ENCODE data around the gene EXOC6B. TPM values are rescaled to one million over a fixed set of nuclear protein-coding genes. Genes with fewer than 3 reads are reported as not detected.

Gene EXOC6B
- total and polyA plus RNA-seq, 2 of the 8 experiments (the other 6 are each of a cell fraction or from before 2014, with no cell fraction given) = 13.5 to 33.0 TPM

DNA sequence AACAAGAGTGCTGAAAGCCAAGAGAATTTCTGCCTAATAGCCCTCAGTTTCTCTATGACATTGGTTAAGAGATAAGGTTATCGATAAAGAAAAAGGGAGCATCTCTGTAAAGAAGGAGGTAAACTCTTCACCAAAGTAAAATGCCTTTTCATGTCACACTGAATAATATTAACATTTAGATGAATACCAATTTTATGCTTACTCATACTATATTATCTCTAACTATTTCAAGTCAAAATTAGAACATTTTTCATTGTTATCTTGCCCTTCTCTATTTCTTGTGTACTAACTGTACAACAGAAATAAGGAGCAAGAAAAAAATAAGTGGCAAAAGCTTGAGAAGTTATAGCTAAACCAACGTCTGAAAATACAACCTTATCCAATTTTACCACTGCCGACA, 127.5 kb downstream of the EXOC6B start:
- no peak overlapping the region for H3K23ac ChIP-seq (ENCODE audit: insufficient read length)
- no peaks in the 10 kb centered on the region for H3K23me2 ChIP-seq (ENCODE audit: low read depth, low read length)
- H2BK120ac ChIP-seq (replicated peaks; ENCODE audit: low read depth, low read length) = no peak overlapping the region
- no peak overlapping the region for H4K8ac ChIP-seq (ENCODE audit: extremely low read depth, insufficient read depth, low read length)
- no peak overlapping the region for H3K9ac ChIP-seq (replicated peaks in 1 of 4; ENCODE audit: extremely low read depth in 1 of 4, low read depth in 3 of 4, low read length in 3 of 4)
- H4K91ac ChIP-seq (replicated peaks; ENCODE audit: insufficient read length, low read length) = no peak overlapping the region
- H3K4me2 ChIP-seq (ENCODE audit: insufficient read depth in 1 of 2, low read depth in 2 of 2, low read length in 2 of 2) = no peak overlapping the region
- H3K56ac ChIP-seq (replicated peaks; ENCODE audit: insufficient read length, low read depth, low read length) = no peak overlapping the region
- H3K79me1 ChIP-seq (ENCODE audit: low read depth, low read length) = no peaks in the 10 kb centered on the region
- no peaks in the 10 kb centered on the region for H4K20me1 ChIP-seq (replicated peaks in 1 of 2; ENCODE audit: control insufficient read depth in 1 of 2, insufficient read depth in 2 of 2, low read length in 2 of 2)
- H3K14ac ChIP-seq (ENCODE audit: insufficient read length) = no peak overlapping the region
- H3K18ac ChIP-seq (ENCODE audit: extremely low read depth, low read length) = no peak overlapping the region
- H2BK5ac ChIP-seq (ENCODE audit: low read depth, low read length) = no peak overlapping the region
- FAIRE-seq (no peak), DNase-seq (ENCODE audit: low read depth in 1 of 2, low spot score in 2 of 2) (no peak)
- H3K36me3 ChIP-seq (ENCODE audit: control insufficient read depth in 2 of 4, insufficient read depth in 4 of 4, low read length in 3 of 4) = no peaks in the 10 kb centered on the region
- H2BK20ac ChIP-seq (ENCODE audit: low read length) = no peak overlapping the region
- CTCF ChIA-PET (ENCODE audit: partially characterized antibody) = interaction anchor here (2.5 kb wide), 1 partner anchor 16 kb away, joined by 7 read pairs; no protein-coding TSS in a partner anchor
- H3K9me3 ChIP-seq (ENCODE audit: insufficient read depth in 2 of 2, low read depth in 1 of 2, low read length in 1 of 2) = no peaks in the 10 kb centered on the region
- no peak overlapping the region for H2BK12ac ChIP-seq (ENCODE audit: low read depth, low read length)
- no peak for TF ChIP-seq BACH1 (IDR thresholded peaks at IDR 0.05; ENCODE audit: low read length)
- no peak for TF ChIP-seq KDM4A (IDR thresholded peaks at IDR 0.05; ENCODE audit: low read depth, low read length, severe bottlenecking)
- no peak for TF ChIP-seq SIX5 (IDR thresholded peaks at IDR 0.05; ENCODE audit: low read depth, low read length)
- no peak for TF ChIP-seq EZH2 (IDR thresholded peaks at IDR 0.05; ENCODE audit: low read depth, low read length, severe bottlenecking)
- TF ChIP-seq POU5F1 (IDR thresholded peaks at IDR 0.05; ENCODE audit: low read depth, low read length) = no peak
- TF ChIP-seq TCF12 (IDR thresholded peaks at IDR 0.05; ENCODE audit: low read depth, low read length) = no peak
- no peak for TF ChIP-seq SAP30 (IDR thresholded peaks at IDR 0.05; ENCODE audit: insufficient read depth, insufficient replicate concordance, low read length)
- no peaks in the 10 kb centered on the region for H3K27me3 ChIP-seq (replicated peaks in 1 of 4; ENCODE audit: control insufficient read depth in 3 of 4, extremely low read depth in 1 of 4, insufficient read depth in 3 of 4, low read length in 3 of 4)
- no peak overlapping the region for H2AK5ac ChIP-seq (ENCODE audit: low read depth, low read length)
- peaks cover 0 to 7% (median 3%) of the 10 kb centered on the region in 4 experiments; a peak in 3 of 7 replicates for H3K4me1 ChIP-seq (replicated peaks in 1 of 4; ENCODE audit: control insufficient read depth in 3 of 4, insufficient read depth in 4 of 4, low read length in 3 of 4)
- no peak overlapping the region for H4K5ac ChIP-seq (ENCODE audit: insufficient read length, low read depth, low read length)
- 90% methylated on average over 3 of the region's 3 CpGs; no CpG with 5 or more reads in 1 of the 2 experiments for WGBS, 2 experiments (ENCODE audit: extremely low coverage in 1 of 2, insufficient coverage in 1 of 2, insufficient read length in 1 of 2, insufficient replicate concordance in 2 of 2, low coverage in 1 of 2, low lambda C conversion rate in 2 of 2, missing lambda C conversion rate in 1 of 2)
- POLR2A ChIA-PET (ENCODE audit: partially characterized antibody) = no interaction called here
- no peaks in the 10 kb centered on the region for H3K79me2 ChIP-seq (ENCODE audit: control insufficient read depth in 1 of 2, insufficient read depth in 2 of 2, low read length in 2 of 2)
- no peak overlapping the region for H2AFZ ChIP-seq (ENCODE audit: low read length)
- H2BK15ac ChIP-seq (ENCODE audit: low read length) = no peak overlapping the region
- no peak overlapping the region for H3K4me3 ChIP-seq (ENCODE audit: extremely low read depth in 1 of 4, insufficient read depth in 2 of 4, low read depth in 3 of 4, low read length in 4 of 4)
- H3K27ac ChIP-seq (ENCODE audit: low read depth, low read length) = no peak overlapping the region
- H3K4ac ChIP-seq (replicated peaks; ENCODE audit: insufficient read length, low read depth, low read length) = no peak overlapping the region
